Measurements from ENCODE around the gene RBKS.
"Not testable (repeated sequence)": the region's sequence is repeated elsewhere in the genome, so short reads cannot be mapped to it uniquely, and the experiment has no call there.

Gene RBKS

GRCh38 chr2:27870724-27871123 lies 19.5 kb downstream of the RBKS start:
- no peak for DNase-seq

DNA sequence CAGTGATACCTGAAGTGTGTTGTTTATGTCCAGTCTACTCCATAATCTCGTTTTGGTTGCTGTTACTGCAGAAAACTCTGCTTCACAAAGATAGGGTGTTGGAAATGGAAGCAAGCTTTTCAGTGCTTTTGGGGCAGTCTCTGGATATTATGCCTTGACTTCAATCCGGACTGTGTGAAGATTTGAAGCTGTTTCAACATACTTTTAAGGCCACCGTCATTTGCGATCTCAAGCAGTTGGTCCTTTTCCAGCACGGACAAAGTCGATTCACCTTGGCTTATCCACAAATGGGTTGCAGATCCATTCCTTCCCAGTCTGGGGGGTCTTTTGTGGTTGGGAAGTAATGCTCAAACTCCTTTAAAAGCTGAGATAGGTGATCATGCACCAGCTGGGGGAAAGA lies 20.4 kb downstream of the RBKS start:
- no peak for DNase-seq

DNA sequence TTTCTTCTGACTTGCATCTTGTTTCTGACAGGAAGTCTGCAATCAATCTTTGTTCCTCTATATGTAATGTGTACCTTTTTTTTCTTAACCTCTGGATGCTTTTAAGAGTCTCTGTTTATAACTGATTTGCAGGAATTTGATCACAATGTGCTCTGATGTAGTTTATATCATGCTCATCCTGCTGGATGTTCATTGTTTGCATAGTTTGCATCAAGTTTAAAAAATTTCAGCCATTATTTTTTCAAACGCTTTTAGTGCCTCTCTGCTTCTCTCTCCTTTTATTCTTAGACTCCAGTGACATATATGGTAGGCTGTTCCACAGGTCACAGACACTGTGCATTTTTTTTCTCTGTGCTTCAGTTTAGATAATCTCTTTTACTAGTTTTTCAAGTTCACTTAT lies 23.9 kb downstream of the RBKS start:
- no peak for DNase-seq

DNA sequence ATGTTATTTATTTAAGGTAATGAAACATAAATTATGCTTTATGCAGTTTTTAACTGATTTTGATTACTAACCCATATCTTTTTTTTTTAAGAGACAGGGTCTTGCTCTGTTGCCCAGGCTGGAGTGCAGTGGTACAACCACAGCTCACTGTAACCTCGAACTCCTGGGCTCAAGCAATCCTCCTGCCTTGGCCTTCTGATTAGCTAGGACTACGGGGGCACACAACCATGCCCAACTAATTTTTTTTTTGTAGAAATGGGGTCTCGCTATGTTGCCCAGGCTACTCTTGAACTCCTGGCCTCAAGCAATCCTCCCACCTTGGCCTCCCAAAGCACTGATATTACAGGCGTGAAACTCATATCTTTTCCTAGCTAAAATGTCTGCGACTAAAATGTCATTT lies 26.2 kb downstream of the RBKS start:
- not testable (repeated sequence) for DNase-seq

DNA sequence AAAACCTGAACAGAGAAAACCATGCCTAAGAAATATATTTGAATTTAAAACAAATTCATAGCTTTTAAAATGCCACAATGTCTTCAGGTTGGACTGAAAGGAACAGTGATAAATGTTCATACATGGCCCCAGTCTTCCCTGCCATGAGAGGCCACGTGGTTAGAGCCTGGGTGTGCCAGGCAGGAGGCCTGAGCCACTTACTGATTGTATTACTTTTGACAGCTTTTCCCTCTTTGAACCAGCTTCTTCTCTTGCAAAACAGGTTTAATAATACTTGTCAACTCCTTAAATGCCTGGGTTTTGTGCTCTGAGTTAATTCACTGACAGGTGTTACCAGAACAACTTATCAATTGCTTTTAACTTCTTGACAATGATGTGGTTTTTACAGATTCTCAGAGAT lies 27.0 kb downstream of the RBKS start:
- DNase-seq: no peak

- peak in 2 of 4 experiments; percentile 24 to 49 for DNase-seq
These were observed 30.1 kb downstream of the RBKS start for GRCh38 chr2:27860111-27860510.

GRCh38 chr2:27857417-27858172 lies 32.6 kb downstream of the RBKS start:
- DNase-seq: no peak

GRCh38 chr2:27856956-27857355 lies 33.2 kb downstream of the RBKS start:
- no peak for DNase-seq

DNA sequence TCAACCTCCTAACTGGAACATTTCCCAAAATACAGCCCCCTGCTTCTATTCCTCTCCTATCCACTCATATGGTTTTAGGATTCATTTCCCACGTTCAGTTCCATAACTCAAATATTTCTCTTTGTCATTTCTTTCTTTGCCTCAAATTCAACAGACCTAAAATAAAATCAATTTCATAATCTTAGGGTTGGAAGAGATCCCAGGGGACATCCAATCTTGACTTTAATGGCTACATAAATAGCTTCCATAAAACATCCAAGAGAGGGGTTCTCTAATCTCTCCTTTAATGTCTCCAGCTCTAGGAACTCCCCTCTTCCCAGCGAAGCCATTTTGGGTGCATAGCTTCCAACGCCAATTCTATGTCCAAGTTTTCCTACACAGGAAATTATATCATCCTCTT lies 33.8 kb downstream of the RBKS start:
- no peak for DNase-seq

- no peak for DNase-seq
These were observed 34.7 kb downstream of the RBKS start for GRCh38 chr2:27855476-27855875.

GRCh38 chr2:27854229-27854862 lies 35.8 kb downstream of the RBKS start:
- DNase-seq: peak; percentile 43 to 73 (median 63)

- no peak for DNase-seq
These were observed 37.5 kb downstream of the RBKS start for GRCh38 chr2:27852691-27853090.

- no peak for DNase-seq
These were observed 40.5 kb downstream of the RBKS start for GRCh38 chr2:27849558-27850205.

- DNase-seq: no peak
These were observed 42.9 kb downstream of the RBKS start for GRCh38 chr2:27847333-27847732.

DNA sequence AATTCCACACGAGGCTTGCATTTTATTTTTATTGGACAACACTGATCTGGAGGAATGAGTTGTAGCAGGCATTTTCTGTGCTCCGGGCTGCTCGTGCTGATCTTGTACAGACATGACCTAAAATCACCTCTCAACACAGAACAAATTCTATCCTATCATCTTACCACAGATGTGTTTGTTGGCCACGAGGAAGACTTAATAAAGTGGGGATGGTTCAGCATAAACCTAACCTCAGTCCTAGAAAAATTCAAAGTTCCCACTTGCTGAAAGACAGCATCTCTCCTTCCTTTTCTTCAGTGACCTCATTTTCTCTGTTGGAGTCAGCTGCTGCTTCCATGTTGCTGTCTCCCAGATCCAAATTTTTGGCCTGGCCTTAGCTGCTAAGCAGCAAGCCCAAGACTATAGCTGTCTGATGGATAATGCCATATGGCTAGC lies 45.3 kb downstream of the RBKS start:
- no peak for DNase-seq

DNA sequence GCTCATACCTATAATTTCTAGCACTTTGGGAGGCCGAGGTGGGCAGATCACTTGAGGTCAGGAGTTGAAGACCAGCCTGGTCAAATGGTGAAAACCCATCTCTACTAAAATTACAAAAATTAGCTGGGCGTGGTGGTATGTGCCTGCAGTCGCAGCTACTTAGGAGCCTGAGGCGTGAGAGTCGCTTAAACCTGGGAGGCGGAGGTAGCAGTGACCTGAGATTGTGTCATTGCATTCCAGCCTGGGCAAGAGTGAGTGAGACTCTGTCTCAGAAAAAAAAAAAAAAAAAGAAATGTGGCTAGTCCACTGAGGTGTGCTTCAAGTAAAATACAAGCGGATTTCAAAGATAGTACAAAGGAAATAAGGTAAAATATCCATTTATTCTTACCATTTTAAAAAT lies 46.2 kb downstream of the RBKS start:
- no peak for DNase-seq

- no peak for DNase-seq
These were observed 47.3 kb downstream of the RBKS start for GRCh38 chr2:27842894-27843293.

DNA sequence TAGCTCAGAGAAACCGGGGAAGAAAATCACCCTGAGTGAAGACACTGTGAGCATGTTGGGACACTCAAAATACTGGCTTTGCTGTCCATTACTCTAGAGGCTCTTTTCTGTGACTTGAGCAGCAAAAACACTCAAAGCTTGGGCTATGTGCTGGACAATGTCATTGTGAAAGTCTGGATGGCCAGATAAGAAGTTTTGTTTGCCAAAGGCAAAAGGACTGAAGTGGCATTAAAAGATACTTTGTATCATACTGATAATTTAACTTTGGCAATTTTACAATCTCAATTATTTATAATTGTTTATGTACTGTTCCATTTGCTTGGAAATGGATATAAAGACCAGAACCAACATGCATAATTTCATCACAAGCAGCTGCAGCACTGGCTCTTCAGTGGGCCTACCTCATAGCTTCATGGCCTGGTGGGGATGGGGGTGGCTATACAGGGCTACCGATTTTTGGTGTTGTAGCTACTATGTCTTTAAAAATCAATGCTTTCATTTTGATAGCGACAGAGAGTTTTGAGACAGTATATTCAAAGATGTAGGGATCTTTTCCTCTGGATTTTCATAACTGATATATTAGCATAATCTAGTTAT lies 51.1 kb downstream of the RBKS start:
- no peak for DNase-seq

GRCh38 chr2:27838502-27838901 lies 51.7 kb downstream of the RBKS start:
- DNase-seq: no peak

GRCh38 chr2:27833931-27834330 lies 56.3 kb downstream of the RBKS start:
- DNase-seq: no peak

- peak in 2 of 4 experiments; percentile 23 to 49 for DNase-seq
These were observed 57.8 kb downstream of the RBKS start for GRCh38 chr2:27832396-27832795.

DNA sequence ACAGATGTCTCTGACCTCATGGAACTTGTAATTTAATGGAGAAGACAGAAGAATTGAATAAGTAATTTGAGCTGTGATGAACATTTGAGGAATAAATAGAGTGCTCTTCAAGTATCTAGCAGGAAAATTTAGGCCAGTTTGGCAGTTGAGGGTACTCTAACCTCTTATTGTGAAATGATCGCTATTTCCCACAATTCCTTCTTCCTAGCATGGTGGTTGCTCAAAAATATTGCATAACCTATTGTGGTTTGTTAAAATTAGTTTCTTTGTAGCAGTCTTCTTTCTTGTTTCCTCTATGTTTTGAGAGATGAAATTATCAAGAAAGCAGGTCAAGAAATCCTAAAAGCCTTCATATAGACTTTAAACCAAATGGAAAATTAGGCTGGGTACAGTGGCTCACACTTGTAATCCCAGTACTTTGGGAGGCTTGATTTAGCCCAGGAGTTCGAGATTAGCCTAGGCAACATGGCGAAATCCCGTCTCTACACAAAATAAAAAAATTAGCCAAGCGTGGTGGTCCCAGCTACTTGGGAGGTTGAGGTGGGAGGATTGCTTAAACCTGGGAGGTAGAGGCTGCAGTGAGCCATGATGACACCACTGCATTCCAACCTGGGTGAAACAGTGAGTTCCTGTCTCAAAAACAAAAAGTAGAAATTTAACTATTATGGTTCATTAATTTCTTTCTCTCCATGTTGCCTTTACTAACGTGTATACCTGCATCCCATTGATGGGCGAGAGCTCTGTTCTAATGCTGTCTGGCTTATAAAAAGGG lies 58.7 kb downstream of the RBKS start:
- peak; percentile 17 to 82 (median 44) for DNase-seq

DNA sequence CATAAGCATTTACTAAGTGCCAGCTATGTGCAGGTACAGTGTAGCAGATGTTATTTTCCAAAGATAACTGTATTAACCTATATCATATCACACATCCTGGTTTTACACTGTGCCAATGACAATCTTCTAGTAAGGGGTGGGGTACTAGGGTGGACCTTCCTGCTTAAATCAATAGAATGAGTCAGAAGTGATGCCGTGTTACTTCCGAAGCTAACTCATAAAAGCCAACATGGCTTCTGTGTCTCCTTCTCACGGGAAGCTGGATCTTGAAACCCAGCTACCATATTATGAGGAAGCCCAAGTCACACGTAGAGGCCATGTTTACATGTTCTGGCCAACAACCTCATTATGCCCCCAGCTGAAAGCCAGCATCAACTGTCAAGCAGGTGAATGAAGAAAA lies 59.5 kb downstream of the RBKS start:
- DNase-seq: no peak

Measured in suppressor macrophage (primary cell).